Anterior cingulate cortex (tissue), 58 donors: Measurements from ENCODE around the gene HIVEP3.

Source experiments
- DNase-seq, 58 donors: peaks; one replicate each; lab custom pipeline; 2025; lab: John Stamatoyannopoulos, UW

HIVEP3 gene

DNA sequence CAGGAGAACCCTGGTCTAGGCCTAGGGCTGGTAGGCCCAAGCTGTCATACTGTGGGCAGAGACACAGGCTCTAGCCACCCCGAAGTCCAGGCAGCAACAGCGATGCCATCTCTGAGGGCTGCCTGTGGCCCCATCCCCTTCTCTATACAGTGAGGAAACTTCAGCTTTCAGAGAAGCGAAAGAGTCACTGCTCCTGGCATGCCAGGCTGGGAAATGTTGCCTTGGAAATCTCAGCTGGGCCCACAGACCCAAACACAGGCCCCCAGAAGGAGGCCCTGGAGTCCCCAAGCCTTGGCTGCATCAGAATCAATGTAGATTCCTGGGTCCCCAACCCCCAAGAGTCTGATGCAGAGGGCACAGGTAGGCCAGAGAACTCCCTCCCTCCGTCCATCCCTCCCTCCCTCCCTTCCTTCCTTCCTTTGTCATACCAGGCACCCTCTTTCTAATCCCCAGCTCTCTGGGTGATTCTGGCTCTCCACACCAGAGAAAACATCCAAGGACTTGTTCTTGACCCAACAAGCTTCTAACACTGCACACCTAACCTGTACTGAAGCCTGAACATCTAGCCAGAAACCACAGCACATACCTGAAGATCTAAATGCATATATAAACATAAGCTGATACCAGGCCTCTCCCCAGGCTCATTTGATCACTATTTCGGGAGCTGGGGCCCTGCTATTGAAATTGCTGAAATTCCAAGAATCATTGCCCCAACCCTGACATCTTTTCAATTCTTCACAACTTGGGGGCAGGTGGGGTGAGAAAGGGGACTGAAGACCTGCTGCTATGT lies 291.0 kb downstream of the HIVEP3 start:
- DNase-seq = no peak

DNA sequence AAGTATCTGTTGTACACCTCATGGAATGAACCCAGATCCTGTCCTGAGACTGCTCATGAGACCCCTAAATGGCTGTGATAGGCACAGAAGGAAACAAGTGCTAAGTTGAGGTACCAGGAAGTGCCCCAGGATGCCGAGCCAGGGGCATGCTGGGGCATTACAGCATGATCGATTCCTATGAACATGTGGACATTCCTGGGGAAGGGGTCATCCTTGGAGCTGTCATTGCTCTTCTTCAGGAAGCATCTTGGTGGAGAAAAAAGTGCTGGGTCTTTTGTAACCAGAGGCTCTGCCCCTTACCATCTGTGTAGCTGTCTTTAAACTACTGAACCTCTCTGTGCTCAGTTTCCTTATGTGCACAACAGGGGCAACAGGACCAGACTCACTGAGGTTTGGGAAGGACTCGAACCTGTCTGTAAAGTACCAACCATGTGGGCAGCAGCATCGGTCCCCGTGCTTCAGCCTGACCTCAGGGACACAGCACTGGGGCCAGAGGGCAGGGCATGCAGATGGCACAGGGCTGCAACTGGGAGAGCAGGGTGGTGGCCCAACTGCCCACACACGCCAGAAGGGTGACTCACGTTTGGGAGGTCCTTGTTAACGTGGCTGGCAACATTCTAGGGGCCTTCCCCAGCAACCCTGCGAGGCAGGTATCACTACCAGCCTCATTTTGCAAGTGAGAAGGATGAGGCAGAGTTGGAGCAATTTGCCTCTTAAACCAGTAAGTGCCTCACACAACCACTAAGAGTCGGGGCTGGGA lies 291.9 kb downstream of the HIVEP3 start:
- no peak for DNase-seq

- DNase-seq = no peak
Observed at GRCh38 chr1:41626146-41626545, 292.6 kb downstream of the HIVEP3 start.

DNA sequence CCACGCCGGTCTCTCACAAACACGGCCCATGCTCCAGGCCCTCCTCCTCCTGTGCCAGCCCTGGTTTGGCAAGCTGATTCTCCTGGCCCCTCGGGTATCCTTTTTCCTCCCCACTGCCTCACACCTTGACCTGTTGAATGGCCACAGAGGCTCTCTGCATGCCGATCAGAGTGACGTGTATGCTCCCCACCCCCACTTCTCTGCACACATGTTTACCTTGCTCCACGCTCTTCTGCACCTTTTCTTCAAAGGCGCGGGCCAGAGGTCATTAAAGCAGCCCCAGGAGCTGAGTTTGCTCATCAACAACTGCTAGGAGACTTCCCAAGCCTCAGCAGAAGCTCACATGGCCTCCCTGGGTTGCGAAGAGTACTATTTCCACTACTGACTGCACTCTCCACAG lies 295.0 kb downstream of the HIVEP3 start:
- DNase-seq = no peak

- peak in 1 of 58 donors; percentile 11 for DNase-seq
Observed at GRCh38 chr1:41622859-41623732, 295.6 kb downstream of the HIVEP3 start.

DNA sequence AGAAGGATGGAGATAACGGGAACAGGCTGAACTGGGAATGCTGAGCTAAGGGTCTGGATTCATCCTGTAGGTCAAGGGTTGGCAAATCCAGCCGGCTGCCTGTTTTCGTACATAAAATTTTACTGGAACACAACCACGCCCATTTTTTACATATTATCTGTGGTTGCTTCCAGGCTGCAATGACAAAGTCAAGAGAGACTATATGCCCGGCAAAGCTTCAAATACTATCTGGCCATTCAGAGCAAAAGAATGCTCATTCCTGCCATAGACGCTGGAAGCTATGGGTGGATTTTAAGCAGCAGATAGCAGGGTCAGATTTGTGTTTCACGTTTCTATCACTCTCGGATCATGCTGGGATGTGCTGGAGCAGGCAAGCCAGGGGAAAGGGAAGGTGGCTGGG lies 296.3 kb downstream of the HIVEP3 start:
- no peak for DNase-seq

- no peak for DNase-seq
Observed at GRCh38 chr1:41621791-41622190, 296.9 kb downstream of the HIVEP3 start.

GRCh38 chr1:41621256-41621655 lies 297.5 kb downstream of the HIVEP3 start:
- no peak for DNase-seq

- no peak for DNase-seq
Observed at GRCh38 chr1:41620365-41621169, 298.2 kb downstream of the HIVEP3 start.

GRCh38 chr1:41619511-41620364 lies 299.0 kb downstream of the HIVEP3 start:
- no peak for DNase-seq

GRCh38 chr1:41618871-41619270 lies 299.9 kb downstream of the HIVEP3 start:
- no peak for DNase-seq

DNA sequence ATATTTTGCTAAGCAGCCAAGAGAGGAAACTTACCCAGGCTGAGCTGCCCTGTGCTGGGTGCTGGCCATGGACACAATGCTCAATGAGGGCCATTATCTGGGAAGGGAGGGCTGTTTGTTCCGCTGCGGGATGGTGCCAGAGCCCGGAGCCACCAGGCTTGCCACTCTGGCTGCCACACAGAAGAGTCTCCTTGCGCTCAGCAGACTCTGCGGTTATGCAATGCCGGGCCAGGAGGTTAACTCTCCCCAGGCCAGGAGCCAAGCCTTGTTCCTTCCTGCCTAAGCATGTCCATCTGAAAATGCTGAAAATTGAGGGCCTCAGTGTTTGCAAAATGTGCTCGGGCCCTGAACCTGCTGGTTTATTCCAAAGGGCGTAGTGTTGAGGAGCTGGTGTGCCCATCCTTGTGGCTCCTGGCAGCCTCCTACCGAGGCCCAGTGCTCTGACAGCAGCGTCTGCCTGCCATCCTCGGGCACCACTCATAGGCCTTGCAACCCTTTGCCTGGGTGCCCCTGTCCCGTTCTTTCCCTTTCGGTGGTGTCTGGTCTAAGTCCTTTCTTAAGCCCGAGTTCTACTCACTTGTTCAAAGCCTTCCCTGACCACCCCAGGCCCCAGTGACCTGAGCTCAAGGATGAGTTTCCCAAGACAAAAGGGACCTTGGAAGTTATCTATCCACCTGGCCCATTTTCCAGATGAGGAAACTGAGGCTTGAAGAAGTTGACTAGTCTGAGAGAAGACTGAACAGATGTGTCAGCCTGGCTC lies 300.5 kb downstream of the HIVEP3 start:
- DNase-seq = peak in 56 of 58 donors; percentile 20 to 96 (median 85)

GRCh38 chr1:41617336-41617735 lies 301.4 kb downstream of the HIVEP3 start:
- no peak for DNase-seq

- DNase-seq = no peak
Observed at GRCh38 chr1:41616563-41616962, 302.2 kb downstream of the HIVEP3 start.

DNA sequence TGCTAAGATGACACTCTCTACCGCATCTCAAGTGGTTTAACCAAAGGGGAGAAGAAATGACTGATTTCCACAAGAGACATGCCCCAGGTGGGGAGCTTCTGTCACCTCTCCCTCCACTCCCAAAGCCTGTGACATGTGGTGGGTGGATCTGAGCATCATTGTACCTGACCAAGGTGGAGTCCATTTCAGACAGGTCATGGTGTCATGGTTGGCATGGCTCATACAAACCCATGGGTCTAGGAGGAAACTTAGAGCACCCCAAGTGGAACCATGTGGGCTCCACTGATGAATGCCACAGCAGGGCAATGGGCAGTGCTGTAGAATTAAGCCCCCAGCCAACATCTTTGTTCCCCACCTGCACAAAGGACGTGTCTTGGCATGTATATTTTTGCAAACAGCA lies 302.7 kb downstream of the HIVEP3 start:
- DNase-seq = no peak

DNA sequence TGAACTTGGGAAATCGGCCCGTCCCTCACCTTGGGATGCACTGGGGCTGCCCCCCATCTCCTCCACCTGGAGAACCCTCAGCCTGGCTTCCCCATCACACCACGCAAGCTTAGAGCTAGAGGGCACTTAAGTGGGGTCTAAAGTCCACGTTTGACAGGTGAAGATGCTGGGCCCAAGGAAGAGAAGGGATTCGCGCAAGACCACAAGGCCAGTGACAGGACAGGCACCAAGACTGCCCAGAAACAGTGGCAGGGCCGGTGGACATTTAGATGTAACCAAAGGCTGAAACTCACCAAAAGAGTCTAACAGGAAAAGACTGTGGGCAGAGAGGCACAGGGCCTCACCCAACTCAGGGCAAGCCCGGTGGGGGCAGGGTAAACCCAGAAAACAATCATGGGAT lies 303.4 kb downstream of the HIVEP3 start:
- no peak for DNase-seq

DNA sequence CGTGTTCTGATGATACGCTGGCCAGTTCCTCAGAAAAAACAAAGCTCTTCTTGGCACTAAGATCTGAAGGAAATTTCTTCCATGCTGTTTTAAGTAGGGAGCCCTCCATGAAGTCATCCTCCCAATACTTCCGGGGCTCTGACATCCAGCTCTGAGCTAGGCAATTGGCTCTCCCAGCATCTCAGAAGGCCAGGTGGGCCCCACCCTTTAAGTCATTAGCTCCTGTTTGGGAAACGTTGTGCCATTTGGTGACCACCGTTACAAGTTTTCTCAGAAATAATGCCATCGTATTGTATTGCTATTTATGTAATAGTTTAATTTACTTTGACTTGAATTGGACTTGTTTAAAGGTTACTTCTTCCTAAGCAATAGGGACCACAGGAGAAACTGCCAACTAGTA lies 303.9 kb downstream of the HIVEP3 start:
- DNase-seq = no peak
